Gastroesophageal sphincter (tissue), 4 donors: ENCODE measurements around the gene NCKAP5. TPM values are rescaled to one million over a fixed set of nuclear protein-coding genes. Genes with fewer than 3 reads are reported as not detected.

Source experiments
- ATAC-seq: fragments of 150-250 bp; one replicate; pipeline ENCODE4 v1.9.1; 2016; ENCODE audit warnings: mild to moderate bottlenecking, moderate library complexity
- H3K27ac ChIP-seq, 4 donors: fragments of 200-600 bp; sonication (generic) in 3 of 4; 1 replicate in 3 of 4; 2 replicates in 1 of 4; pipeline ENCODE4 v1.5.1; 2016 to 2019
- H3K27me3 ChIP-seq: fragments of 200-600 bp; sonication (generic); one replicate; pipeline ENCODE4 v1.5.1; 2019
- H3K36me3 ChIP-seq, 2 donors: fragments of 200-600 bp; sonication (generic); one replicate each; pipeline ENCODE4 v1.5.1; 2019; ENCODE audit warnings: control low read depth in 1 of 2
- H3K4me1 ChIP-seq, 3 donors: fragments of 200-600 bp; sonication (generic); 1 replicate in 2 of 3; 2 replicates in 1 of 3; pipeline ENCODE4 v1.5.1; 2016 to 2019; ENCODE audit warnings: control low read depth in 2 of 3
- H3K4me3 ChIP-seq, 2 donors: fragments of 200-600 bp; sonication (generic); one replicate each; pipeline ENCODE4 v1.5.1; 2019; ENCODE audit warnings: mild to moderate bottlenecking in 1 of 2, moderate library complexity in 1 of 2
- H3K9me3 ChIP-seq, 3 donors: fragments of 200-600 bp; sonication (generic); one replicate each; pipeline ENCODE4 v1.5.1; 2017 to 2019; ENCODE audit warnings: control low read depth in 2 of 3
- EP300 ChIP-seq: sonication (generic); formaldehyde crosslinking; IDR thresholded peaks from one replicate; pipeline ENCODE4 v1.6.1; 2017; ENCODE audit warnings: antibody characterized with exemption, mild to moderate bottlenecking
- POLR2A ChIP-seq, 2 donors: fragments of 450-650 bp; IDR thresholded peaks; one replicate each; pipeline ENCODE4 v1.6.1; 2017; ENCODE audit warnings: antibody characterized with exemption in 2 of 2, mild to moderate bottlenecking in 2 of 2, moderate library complexity in 1 of 2
- POLR2AphosphoS5 ChIP-seq: sonication (generic); formaldehyde crosslinking; IDR thresholded peaks from one replicate; pipeline ENCODE4 v1.6.1; 2017; ENCODE audit warnings: antibody characterized with exemption
- WGBS, 2 donors: methylation state at CpG; one replicate each; pipeline ENCODE4 v1.1.5; 2018; ENCODE audit warnings: low coverage in 1 of 2; 5-methylcytosine and 5-hydroxymethylcytosine counted together
- total RNA-seq, 4 donors: library from RNA; depleted of rRNA; stranded (reverse); fragments of >200 nt; gene quantifications; one replicate each; pipeline ENCODE4 v1.1.0, GENCODE V29; 2016
- TF ChIP-seq, protein P1 (sequence below), 4 experiments: fragments of 200-600 bp in 2 of 4; fragments of 450-650 bp in 2 of 4; sonication (generic) in 1 of 4; IDR thresholded peaks; one replicate each; pipeline ENCODE4 v1.5.1; 2017 to 2019; ENCODE audit warnings: antibody characterized with exemption in 4 of 4, mild to moderate bottlenecking in 2 of 4, moderate library complexity in 2 of 4

Gene NCKAP5
- total RNA-seq, 4 donors from 2014 or later = 0.16 to 0.57 (median 0.33) TPM

DNA sequence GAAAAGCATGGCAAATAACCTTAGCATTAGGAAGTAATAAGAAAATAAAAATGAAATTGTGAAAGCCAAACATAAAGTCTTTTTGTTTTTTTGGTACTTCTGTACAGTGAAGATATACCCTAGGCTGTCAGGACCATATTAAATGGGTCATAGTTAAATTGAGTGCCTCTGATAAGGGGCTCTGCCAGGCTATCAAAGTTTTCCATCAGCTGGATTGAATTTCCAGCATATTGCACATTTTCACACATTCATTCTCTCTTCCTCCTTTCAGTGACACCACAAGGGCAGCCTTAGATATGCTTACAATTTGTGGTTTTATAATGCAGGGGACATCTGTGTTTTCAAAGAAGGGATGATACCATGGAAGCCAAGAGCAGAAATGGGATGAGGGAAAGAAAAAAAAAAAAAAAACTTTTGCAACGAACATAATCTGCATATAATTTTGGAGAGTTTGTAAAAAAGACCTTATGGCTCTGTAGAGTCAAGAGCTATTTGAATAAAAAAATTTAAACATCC is 789.0 kb downstream of the NCKAP5 start:
- H3K4me1 ChIP-seq = no peaks in the 10 kb centered on the region

DNA sequence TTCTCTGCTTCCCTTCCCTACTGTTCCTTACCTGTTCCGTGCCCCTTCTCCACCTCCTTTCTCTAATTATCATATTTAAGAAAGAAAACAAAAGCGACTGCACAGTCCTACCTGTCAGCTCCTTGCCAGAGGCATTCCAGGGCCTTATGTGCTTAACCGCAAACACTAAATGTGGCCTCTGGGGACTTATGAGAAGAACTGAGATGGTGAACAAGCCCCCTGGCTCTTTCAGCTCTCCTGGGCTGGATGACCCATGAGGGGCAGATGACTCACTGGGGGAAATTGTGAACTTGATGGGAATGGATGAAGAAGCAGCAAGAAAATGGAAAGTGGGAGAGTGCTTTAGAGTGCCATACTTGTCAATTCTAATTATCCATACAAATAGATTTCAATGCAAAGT is 792.0 kb downstream of the NCKAP5 start:
- Histone ChIP-seq H3K27ac (no peak overlapping the region), H3K9me3 (no peaks in the 10 kb centered on the region)
- no peak for ATAC-seq

More for the DNA sequence above, 789.0 kb downstream of the NCKAP5 start:
- TF ChIP-seq POLR2A (IDR thresholded peaks at IDR 0.05) = no peak
- TF ChIP-seq, protein P1, sequence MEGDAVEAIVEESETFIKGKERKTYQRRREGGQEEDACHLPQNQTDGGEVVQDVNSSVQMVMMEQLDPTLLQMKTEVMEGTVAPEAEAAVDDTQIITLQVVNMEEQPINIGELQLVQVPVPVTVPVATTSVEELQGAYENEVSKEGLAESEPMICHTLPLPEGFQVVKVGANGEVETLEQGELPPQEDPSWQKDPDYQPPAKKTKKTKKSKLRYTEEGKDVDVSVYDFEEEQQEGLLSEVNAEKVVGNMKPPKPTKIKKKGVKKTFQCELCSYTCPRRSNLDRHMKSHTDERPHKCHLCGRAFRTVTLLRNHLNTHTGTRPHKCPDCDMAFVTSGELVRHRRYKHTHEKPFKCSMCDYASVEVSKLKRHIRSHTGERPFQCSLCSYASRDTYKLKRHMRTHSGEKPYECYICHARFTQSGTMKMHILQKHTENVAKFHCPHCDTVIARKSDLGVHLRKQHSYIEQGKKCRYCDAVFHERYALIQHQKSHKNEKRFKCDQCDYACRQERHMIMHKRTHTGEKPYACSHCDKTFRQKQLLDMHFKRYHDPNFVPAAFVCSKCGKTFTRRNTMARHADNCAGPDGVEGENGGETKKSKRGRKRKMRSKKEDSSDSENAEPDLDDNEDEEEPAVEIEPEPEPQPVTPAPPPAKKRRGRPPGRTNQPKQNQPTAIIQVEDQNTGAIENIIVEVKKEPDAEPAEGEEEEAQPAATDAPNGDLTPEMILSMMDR (IDR thresholded peaks at IDR 0.05) = no peak
- TF ChIP-seq POLR2AphosphoS5 = no peak
- no peak for TF ChIP-seq EP300
- Histone ChIP-seq H3K4me3 (no peak overlapping the region), H3K9me3 (no peaks in the 10 kb centered on the region), H3K27ac (no peak overlapping the region), H3K36me3 (no peaks in the 10 kb centered on the region), H3K27me3 (no peaks in the 10 kb centered on the region)
- WGBS, 2 donors = 80% methylated on average over 1 of the region's 1 CpG; no CpG with 5 or more reads in 1 of the 2 donors
- ATAC-seq = no peak

DNA sequence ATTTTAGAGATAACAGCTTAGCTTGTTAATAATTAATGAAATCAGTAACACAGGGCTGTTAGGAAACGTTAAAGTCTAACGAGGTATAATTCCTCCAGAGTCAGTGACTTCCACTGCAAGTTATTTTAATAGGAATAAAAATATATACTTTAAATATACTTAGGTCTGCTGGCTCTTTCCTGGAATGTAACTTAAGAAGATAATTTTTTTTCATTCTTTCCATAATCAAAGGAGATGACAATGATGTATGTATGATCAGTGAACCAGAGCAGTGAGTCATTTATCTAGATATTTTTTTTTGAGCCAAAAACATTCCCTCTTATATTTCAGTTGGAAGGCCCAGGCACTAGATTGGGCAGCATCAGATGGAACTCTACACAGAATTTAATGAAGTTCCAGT is 794.1 kb downstream of the NCKAP5 start:
- Histone ChIP-seq H3K4me3 (no peak overlapping the region), H3K27me3 (no peaks in the 10 kb centered on the region), H3K36me3 (no peaks in the 10 kb centered on the region), H3K27ac (no peak overlapping the region), H3K9me3 (no peaks in the 10 kb centered on the region), H3K4me1 (no peaks in the 10 kb centered on the region)
- WGBS, 2 donors = 52 to 70% methylated on average over 2 of the region's 2 CpGs
- no peak for ATAC-seq
- TF ChIP-seq EP300 (no peak), POLR2AphosphoS5 (no peak), POLR2A (IDR thresholded peaks at IDR 0.05) (no peak)
- TF ChIP-seq, protein P1 (IDR thresholded peaks at IDR 0.05) = no peak

More for the DNA sequence above, 792.0 kb downstream of the NCKAP5 start:
- Histone ChIP-seq H3K36me3 (no peaks in the 10 kb centered on the region), H3K27me3 (no peaks in the 10 kb centered on the region), H3K4me1 (no peaks in the 10 kb centered on the region), H3K4me3 (no peak overlapping the region)
- TF ChIP-seq POLR2AphosphoS5 (no peak), POLR2A (IDR thresholded peaks at IDR 0.05) (no peak), EP300 (no peak)
- TF ChIP-seq, protein P1 (IDR thresholded peaks at IDR 0.05) = no peak
- WGBS, 2 donors = 0 to 87% methylated on average over 1 to 2 of the region's 3 CpGs

DNA sequence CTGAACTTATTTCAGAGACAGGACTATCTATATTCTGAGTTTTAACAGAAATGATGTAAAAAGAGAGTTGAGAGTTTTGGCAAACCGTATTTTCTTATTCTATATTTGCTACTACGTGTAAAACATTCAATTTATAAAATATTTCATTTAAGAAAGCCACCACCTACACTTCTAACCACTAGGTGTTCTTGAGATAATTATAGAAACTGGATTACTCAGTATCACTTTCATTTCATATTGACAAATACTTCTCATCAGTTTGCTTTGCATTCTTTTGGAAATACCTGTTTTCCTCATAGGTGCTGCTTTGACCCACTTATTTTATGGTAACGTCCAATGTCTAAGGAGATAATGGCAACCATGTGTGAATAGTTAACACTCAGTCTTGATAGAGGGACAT is 794.9 kb downstream of the NCKAP5 start:
- H3K27ac ChIP-seq = no peak overlapping the region
- no peak overlapping the region for H3K4me3 ChIP-seq
- WGBS, 2 donors = 82 to 89% methylated on average over 3 of the region's 3 CpGs
- TF ChIP-seq POLR2AphosphoS5 (no peak), POLR2A (IDR thresholded peaks at IDR 0.05) (no peak), EP300 (no peak)
- TF ChIP-seq, protein P1 (IDR thresholded peaks at IDR 0.05) = no peak
- no peaks in the 10 kb centered on the region for H3K4me1 ChIP-seq
- H3K27me3 ChIP-seq = no peaks in the 10 kb centered on the region
- no peaks in the 10 kb centered on the region for H3K36me3 ChIP-seq
- ATAC-seq = no peak
- no peaks in the 10 kb centered on the region for H3K9me3 ChIP-seq

DNA sequence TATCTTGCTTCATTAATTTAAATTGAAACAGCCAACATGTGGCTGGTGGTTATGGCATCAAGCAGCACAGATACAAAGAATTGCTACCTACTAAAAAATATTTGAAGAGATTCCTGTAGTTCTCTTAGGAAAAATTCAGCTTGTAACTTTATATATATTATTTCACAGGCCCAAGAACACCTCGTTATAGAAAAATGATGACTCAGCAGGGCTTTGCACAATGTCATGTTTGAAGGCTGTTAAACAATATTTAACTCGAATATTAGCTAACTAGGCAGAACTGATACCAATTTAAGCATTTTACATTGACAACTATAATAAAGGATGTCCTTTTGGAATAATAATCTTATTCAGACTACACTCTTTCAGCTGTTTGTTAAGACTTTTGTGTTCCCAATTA is 795.9 kb downstream of the NCKAP5 start:
- Histone ChIP-seq H3K9me3 (no peaks in the 10 kb centered on the region), H3K4me1 (no peaks in the 10 kb centered on the region), H3K4me3 (no peak overlapping the region), H3K27me3 (no peaks in the 10 kb centered on the region), H3K27ac (no peak overlapping the region), H3K36me3 (no peaks in the 10 kb centered on the region)
- TF ChIP-seq POLR2AphosphoS5 (no peak), POLR2A (IDR thresholded peaks at IDR 0.05) (no peak)
- TF ChIP-seq, protein P1 (IDR thresholded peaks at IDR 0.05) = no peak
- WGBS, 2 donors = 48 to 70% methylated on average over 2 of the region's 2 CpGs
- ATAC-seq = no peak
